Measurements from ENCODE around the gene GPR108. TPM values are rescaled to one million over a fixed set of nuclear protein-coding genes. Genes with fewer than 3 reads are reported as not detected.

GPR108 gene
- total RNA-seq, 1 experiment from 2014 or later = 43.0 TPM

- intact Hi-C loops (cut with micrococcal nuclease; ENCODE audit: unreplicated experiment) = no loop called here
- no TSS peak for BruUV-seq (replicated peaks)
- CTCF ChIA-PET = interaction anchor here (0.6 kb wide), 1 partner anchor 145 kb away, joined by 3 read pairs; no protein-coding TSS in a partner anchor
- no peak for TF ChIP-seq SIN3A (IDR thresholded peaks at IDR 0.05; ENCODE audit: borderline replicate concordance, insufficient read depth, low read depth, low read length)
- no peak for TF ChIP-seq TCF7L2 (IDR thresholded peaks at IDR 0.05; ENCODE audit: low read depth, low read length)
- peak; percentile 24; the same call in 1 of the 2 replicates for TF ChIP-seq POLR2AphosphoS5 (IDR thresholded peaks at IDR 0.05; ENCODE audit: low read depth, low read length)
- Histone ChIP-seq H3K4me1 (ENCODE audit: control insufficient read depth, insufficient read depth, low read length) (peaks cover 34% of the 10 kb centered on the region), H3K27me3 (ENCODE audit: control insufficient read depth, insufficient read depth, low read length) (no peaks in the 10 kb centered on the region), H3K9me3 (ENCODE audit: control insufficient read depth, insufficient read depth, low read depth, low read length) (no peaks in the 10 kb centered on the region), H3K4me3 (ENCODE audit: low read depth in 2 of 2, low read length in 2 of 2) (peak overlapping the region; percentile 7 to 44), H3K27ac (ENCODE audit: low read length) (peak overlapping the region; percentile 80), H3K36me3 (ENCODE audit: control insufficient read depth, insufficient read depth, low read length) (peaks cover 2% of the 10 kb centered on the region)
- POLR2A ChIA-PET = no interaction called here
- ATAC-seq (peak; percentile 78), DNase-seq (ENCODE audit: low read depth, low spot score) (no peak)
- in situ Hi-C loops (cut with HindIII; ENCODE audit: low pct_unique_long_range_greater_than_20kb, low sequenced_read_pairs) = no loop called here
Measured at GRCh38 chr19:6744381-6745301, 7.3 kb upstream of the GPR108 start.

GRCh38 chr19:6743714-6744380, 6.5 kb upstream of the GPR108 start:
- DNase-seq (ENCODE audit: low read depth, low spot score) (no peak), ATAC-seq (no peak)
- no TSS peak for BruUV-seq (replicated peaks)
- Histone ChIP-seq H3K36me3 (ENCODE audit: control insufficient read depth, insufficient read depth, low read length) (no peaks in the 10 kb centered on the region; the same call in none of the 2 replicates), H3K27ac (ENCODE audit: low read length) (peak overlapping the region; percentile 80), H3K4me3 (ENCODE audit: low read depth in 2 of 2, low read length in 2 of 2) (peak overlapping the region; percentile 7 to 44; a peak in 3 of 4 replicates), H3K27me3 (ENCODE audit: control insufficient read depth, insufficient read depth, low read length) (no peaks in the 10 kb centered on the region), H3K9me3 (ENCODE audit: control insufficient read depth, insufficient read depth, low read depth, low read length) (no peaks in the 10 kb centered on the region), H3K4me1 (ENCODE audit: control insufficient read depth, insufficient read depth, low read length) (peaks cover 37% of the 10 kb centered on the region)
- intact Hi-C loops (cut with micrococcal nuclease; ENCODE audit: unreplicated experiment) = no loop called here
- TF ChIP-seq TCF7L2 (IDR thresholded peaks at IDR 0.05; ENCODE audit: low read depth, low read length) (no peak), REST (IDR thresholded peaks at IDR 0.05; ENCODE audit: insufficient read depth in 1 of 2, low read depth in 2 of 2, low read length in 1 of 2) (no peak), POLR2AphosphoS5 (IDR thresholded peaks at IDR 0.05; ENCODE audit: low read depth, low read length) (no peak), CTCF (IDR thresholded peaks at IDR 0.05) (no peak), SIN3A (IDR thresholded peaks at IDR 0.05; ENCODE audit: borderline replicate concordance, insufficient read depth, low read depth, low read length) (no peak)
- CTCF ChIA-PET = interaction anchor here (0.6 to 0.9 kb wide), 3 partner anchors 76 to 120 kb away, joined by 3 to 6 read pairs (median 4); no protein-coding TSS in a partner anchor
- in situ Hi-C loops (cut with HindIII; ENCODE audit: low pct_unique_long_range_greater_than_20kb, low sequenced_read_pairs) = no loop called here
- POLR2A ChIA-PET = no interaction called here
